Measurements from ENCODE around the gene LSM5. TPM values are rescaled to one million over a fixed set of nuclear protein-coding genes. Genes with fewer than 3 reads are reported as not detected.

The LSM5 gene
- total RNA-seq, 4 donors from 2014 or later: 6.2 to 32.2 (median 10.0) TPM

- DNase-seq: no peak
- no peaks in the 10 kb centered on the region for H3K27me3 ChIP-seq
- TF ChIP-seq, protein P1, sequence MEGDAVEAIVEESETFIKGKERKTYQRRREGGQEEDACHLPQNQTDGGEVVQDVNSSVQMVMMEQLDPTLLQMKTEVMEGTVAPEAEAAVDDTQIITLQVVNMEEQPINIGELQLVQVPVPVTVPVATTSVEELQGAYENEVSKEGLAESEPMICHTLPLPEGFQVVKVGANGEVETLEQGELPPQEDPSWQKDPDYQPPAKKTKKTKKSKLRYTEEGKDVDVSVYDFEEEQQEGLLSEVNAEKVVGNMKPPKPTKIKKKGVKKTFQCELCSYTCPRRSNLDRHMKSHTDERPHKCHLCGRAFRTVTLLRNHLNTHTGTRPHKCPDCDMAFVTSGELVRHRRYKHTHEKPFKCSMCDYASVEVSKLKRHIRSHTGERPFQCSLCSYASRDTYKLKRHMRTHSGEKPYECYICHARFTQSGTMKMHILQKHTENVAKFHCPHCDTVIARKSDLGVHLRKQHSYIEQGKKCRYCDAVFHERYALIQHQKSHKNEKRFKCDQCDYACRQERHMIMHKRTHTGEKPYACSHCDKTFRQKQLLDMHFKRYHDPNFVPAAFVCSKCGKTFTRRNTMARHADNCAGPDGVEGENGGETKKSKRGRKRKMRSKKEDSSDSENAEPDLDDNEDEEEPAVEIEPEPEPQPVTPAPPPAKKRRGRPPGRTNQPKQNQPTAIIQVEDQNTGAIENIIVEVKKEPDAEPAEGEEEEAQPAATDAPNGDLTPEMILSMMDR (IDR thresholded peaks at IDR 0.05): no peak
- TF ChIP-seq POLR2A (IDR thresholded peaks at IDR 0.05): no peak
These were observed 35.7 kb upstream of the LSM5 start for GRCh38 chr7:32525839-32526238.

GRCh38 chr7:32524631-32525030, 34.5 kb upstream of the LSM5 start:
- no peaks in the 10 kb centered on the region for H3K27me3 ChIP-seq

More at GRCh38 chr7:32525839-32526238, 35.7 kb upstream of the LSM5 start:
- no peaks in the 10 kb centered on the region for H3K9me3 ChIP-seq
- H3K27ac ChIP-seq: no peak overlapping the region
- H3K4me1 ChIP-seq: no peaks in the 10 kb centered on the region
- H3K36me3 ChIP-seq: no peaks in the 10 kb centered on the region
- no peak overlapping the region for H3K4me3 ChIP-seq

DNA sequence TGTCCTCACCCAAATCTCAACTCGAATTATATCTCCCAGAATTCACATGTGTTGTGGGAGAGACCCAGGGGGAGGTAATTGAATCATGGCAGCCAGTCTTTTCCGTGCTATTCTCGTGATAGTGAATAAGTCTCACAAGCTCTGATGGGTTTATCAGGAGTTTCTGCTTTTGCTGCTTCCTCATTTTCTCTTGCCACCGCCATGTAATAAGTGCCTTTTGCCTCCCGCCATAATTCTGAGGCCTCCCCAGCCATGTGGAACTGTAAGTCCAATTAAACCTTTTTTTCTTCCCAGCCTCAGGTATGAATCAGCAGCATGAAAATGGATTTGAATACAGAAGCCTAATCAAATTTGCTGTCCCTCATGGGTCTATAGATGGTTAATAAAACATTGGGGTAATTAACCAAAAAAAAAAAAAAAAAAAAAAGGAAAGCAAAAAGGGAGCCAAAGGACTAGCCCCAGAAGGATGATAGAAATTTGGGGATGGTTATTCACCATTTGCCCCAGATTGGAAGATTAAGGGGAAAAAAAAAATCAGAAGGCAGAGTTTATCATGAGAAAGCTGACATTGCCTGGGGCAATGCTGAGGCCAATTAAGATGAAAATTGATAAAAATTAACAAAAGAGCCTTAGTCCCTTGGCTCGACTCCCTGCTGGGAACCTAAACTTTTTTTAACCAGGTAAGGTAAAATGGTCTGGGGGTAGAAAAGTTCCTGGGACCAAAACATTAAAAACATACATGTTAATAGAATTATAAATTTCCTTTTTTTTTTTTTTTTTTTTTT, 32.8 kb upstream of the LSM5 start:
- H3K4me3 ChIP-seq: no peak overlapping the region
- no peak overlapping the region for H3K27ac ChIP-seq
- no peaks in the 10 kb centered on the region for H3K4me1 ChIP-seq
- DNase-seq: no peak
- H3K36me3 ChIP-seq: no peaks in the 10 kb centered on the region
- peaks cover 0 to 5% (median 0%) of the 10 kb centered on the region in 4 donors for H3K9me3 ChIP-seq
- TF ChIP-seq, protein P1 (IDR thresholded peaks at IDR 0.05): no peak
- no peak for TF ChIP-seq POLR2A (IDR thresholded peaks at IDR 0.05)
- H3K27me3 ChIP-seq: no peaks in the 10 kb centered on the region

More at GRCh38 chr7:32524631-32525030, 34.5 kb upstream of the LSM5 start:
- H3K36me3 ChIP-seq: no peaks in the 10 kb centered on the region
- no peak overlapping the region for H3K27ac ChIP-seq
- H3K4me3 ChIP-seq: no peak overlapping the region
- no peak for DNase-seq
- H3K4me1 ChIP-seq: no peaks in the 10 kb centered on the region
- TF ChIP-seq, protein P1 (IDR thresholded peaks at IDR 0.05): no peak
- no peak for TF ChIP-seq POLR2A (IDR thresholded peaks at IDR 0.05)
- peaks cover 0 to 5% (median 0%) of the 10 kb centered on the region in 4 donors for H3K9me3 ChIP-seq

DNA sequence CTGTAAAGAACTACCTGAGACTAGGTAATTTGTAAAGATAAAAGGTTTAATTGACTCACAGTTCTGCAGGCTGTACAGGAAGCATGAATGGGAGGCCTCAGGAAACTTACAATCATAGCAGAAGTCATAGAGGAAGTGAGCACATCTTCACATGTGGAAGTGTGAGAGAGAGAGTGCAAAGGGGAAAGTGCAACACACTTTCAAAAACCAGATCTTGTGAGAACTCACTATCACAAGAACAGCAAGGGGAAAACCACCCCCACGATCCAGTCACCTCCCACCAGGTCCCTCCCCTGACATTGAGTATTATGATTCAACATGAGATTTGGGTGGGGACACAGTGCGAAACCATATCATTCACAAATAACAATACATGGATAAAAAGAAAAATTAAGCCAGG, 29.6 kb upstream of the LSM5 start:
- DNase-seq: no peak
- H3K27me3 ChIP-seq: no peaks in the 10 kb centered on the region
- H3K27ac ChIP-seq: no peak overlapping the region
- H3K9me3 ChIP-seq: peaks cover 0 to 5% (median 0%) of the 10 kb centered on the region in 4 donors
- H3K36me3 ChIP-seq: no peaks in the 10 kb centered on the region
- TF ChIP-seq, protein P1 (IDR thresholded peaks at IDR 0.05): no peak
- TF ChIP-seq POLR2A (IDR thresholded peaks at IDR 0.05): no peak
- H3K4me1 ChIP-seq: peaks cover 3 to 22% (median 8%) of the 10 kb centered on the region in 4 donors
- H3K4me3 ChIP-seq: no peak overlapping the region

GRCh38 chr7:32518534-32519140, 28.5 kb upstream of the LSM5 start:
- no peak for DNase-seq
- TF ChIP-seq, protein P1 (IDR thresholded peaks at IDR 0.05): no peak
- no peak for TF ChIP-seq POLR2A (IDR thresholded peaks at IDR 0.05)
- Histone ChIP-seq H3K36me3 (no peaks in the 10 kb centered on the region), H3K27ac (no peak overlapping the region), H3K4me3 (no peak overlapping the region), H3K9me3 (peaks cover 0 to 5% (median 0%) of the 10 kb centered on the region in 4 donors), H3K4me1 (peaks cover 3 to 22% (median 8%) of the 10 kb centered on the region in 4 donors), H3K27me3 (no peaks in the 10 kb centered on the region)
